NCI-H2081 treated with DMSO at 0.1 percent for 48 hours (cell line): Measurements from ENCODE around the gene UGT1A1.

Experiments
- DNase-seq: peaks from one replicate; lab custom pipeline; 2025; lab: John Stamatoyannopoulos, UW

Gene UGT1A1

GRCh38 chr2:233758141-233758540 lies 1.9 kb upstream of the UGT1A1 start:
- no peak for DNase-seq

- no peak for DNase-seq
These were observed 1.2 kb upstream of the UGT1A1 start for GRCh38 chr2:233758849-233759248.

GRCh38 chr2:233761040-233761769 lies 1.1 kb downstream of the UGT1A1 start:
- no peak for DNase-seq

GRCh38 chr2:233764264-233764663 lies 4.2 kb downstream of the UGT1A1 start:
- DNase-seq = no peak

GRCh38 chr2:233764761-233765160 lies 4.7 kb downstream of the UGT1A1 start:
- DNase-seq = no peak

GRCh38 chr2:233766416-233766815 lies 6.3 kb downstream of the UGT1A1 start:
- no peak for DNase-seq

GRCh38 chr2:233768076-233768475 lies 8.0 kb downstream of the UGT1A1 start:
- no peak for DNase-seq

GRCh38 chr2:233769260-233769659 lies 9.2 kb downstream of the UGT1A1 start:
- DNase-seq = no peak

GRCh38 chr2:233772153-233772552 lies 12.1 kb downstream of the UGT1A1 start:
- DNase-seq = no peak

- DNase-seq = no peak
These were observed 12.5 kb downstream of the UGT1A1 start for GRCh38 chr2:233772583-233772982.

- no peak for DNase-seq
These were observed 13.8 kb downstream of the UGT1A1 start for GRCh38 chr2:233773854-233774253.

GRCh38 chr2:233775414-233775813 lies 15.3 kb downstream of the UGT1A1 start:
- no peak for DNase-seq

- no peak for DNase-seq
These were observed 18.0 kb downstream of the UGT1A1 start, which contains the start of gene MROH2A for GRCh38 chr2:233778030-233778429. Gene MROH2A (plus strand): TSS chr2:233778330. CDS start chr2:233779359, 1,029 bp downstream.

GRCh38 chr2:233779722-233780121 lies 19.7 kb downstream of the UGT1A1 start:
- no peak for DNase-seq

- DNase-seq = no peak
These were observed 20.7 kb downstream of the UGT1A1 start for GRCh38 chr2:233780771-233781170.

GRCh38 chr2:233789554-233789953 lies 29.5 kb downstream of the UGT1A1 start:
- DNase-seq = no peak

GRCh38 chr2:233791151-233791882 lies 31.2 kb downstream of the UGT1A1 start:
- DNase-seq = no peak

- no peak for DNase-seq
These were observed 31.8 kb downstream of the UGT1A1 start for GRCh38 chr2:233791883-233792329.

GRCh38 chr2:233792720-233793119 lies 32.6 kb downstream of the UGT1A1 start:
- DNase-seq = no peak

- no peak for DNase-seq
These were observed 33.5 kb downstream of the UGT1A1 start for GRCh38 chr2:233793465-233794127.

GRCh38 chr2:233794128-233794658 lies 34.1 kb downstream of the UGT1A1 start:
- no peak for DNase-seq

- DNase-seq = no peak
These were observed 35.7 kb downstream of the UGT1A1 start for GRCh38 chr2:233795735-233796171.
